SK-N-MC (cell line): Measurements from ENCODE around the gene NUDC.

ENCODE experiments used
- EZH2 ChIP-seq: fragments of 200-600 bp; sonication (generic); IDR thresholded peaks from one replicate; pipeline ENCODE4 v1.6.1; 2017; ENCODE audit warnings: antibody characterized with exemption
- FOXP2 ChIP-seq: optimal IDR thresholded peaks from 2 replicates; pipeline ENCODE3; 2011; ENCODE audit warnings: mild to moderate bottlenecking, moderate library complexity; ENCODE audit not compliant: insufficient read depth; ENCODE audit errors: extremely low read length, control extremely low read depth
- POLR2AphosphoS5 ChIP-seq: IDR thresholded peaks from 2 replicates; pipeline ENCODE4 v1.6.1; 2012; ENCODE audit warnings: mild to moderate bottlenecking, low read depth, low read length, borderline replicate concordance

- no peak for TF ChIP-seq FOXP2
- no peak for TF ChIP-seq EZH2
- no peak for TF ChIP-seq POLR2AphosphoS5
Observed at GRCh38 chr1:26938659-26939025, 17.1 kb downstream of the NUDC start.
